SU-DHL-6 (cell line): ENCODE data around the gene DCLK1.

Experiments used
- H2AFZ ChIP-seq: fragments of 200-600 bp; sonication (generic); 2 replicates; pipeline ENCODE4 v1.6.1; 2014; ENCODE audit warnings: low read depth, mild to moderate bottlenecking, moderate library complexity, mixed read lengths, antibody characterized with exemption, low read length; ENCODE audit not compliant: severe bottlenecking
- H3F3A ChIP-seq: fragments of 200-600 bp; shearing (Covaris generic); 2 replicates; pipeline ENCODE4 v1.6.0; 2016; ENCODE audit warnings: antibody characterized with exemption, mild to moderate bottlenecking; ENCODE audit not compliant: insufficient read depth
- H3K27ac ChIP-seq: fragments of 200-600 bp; sonication (generic); 2 replicates; pipeline ENCODE4 v1.5.1; 2016; ENCODE audit warnings: low read depth, mild to moderate bottlenecking, low read length, moderate library complexity, mixed read lengths
- H3K27me3 ChIP-seq: fragments of 200-600 bp; sonication (generic), shearing (Covaris generic); 2 replicates; pipeline ENCODE4 v1.6.0; 2014; ENCODE audit warnings: mild to moderate bottlenecking, low read length
- H3K36me3 ChIP-seq: fragments of 200-600 bp; sonication (generic); 2 replicates; pipeline ENCODE4 v1.6.1; 2014; ENCODE audit warnings: mild to moderate bottlenecking, low read length, mixed read lengths
- H3K4me2 ChIP-seq: fragments of 300-600, 200-600 bp; shearing (Covaris generic), sonication (generic); 2 replicates; pipeline ENCODE4 v1.6.0; 2014; ENCODE audit warnings: low read length, low read depth, mild to moderate bottlenecking; ENCODE audit not compliant: poor library complexity, severe bottlenecking
- H3K4me3 ChIP-seq: fragments of 200-600 bp; sonication (generic); 2 replicates; pipeline ENCODE4 v1.5.1; 2014; ENCODE audit warnings: antibody characterized with exemption, low read length, mild to moderate bottlenecking, mixed read lengths; ENCODE audit not compliant: insufficient read depth, poor library complexity, severe bottlenecking
- H3K79me2 ChIP-seq: fragments of 200-600 bp; sonication (generic); 2 replicates; pipeline ENCODE4 v1.6.1; 2014; ENCODE audit warnings: mild to moderate bottlenecking, low read length, moderate library complexity; ENCODE audit not compliant: insufficient read depth
- H3K9ac ChIP-seq: fragments of 200-600 bp; sonication (generic); 2 replicates; pipeline ENCODE4 v1.7.0; 2014; ENCODE audit warnings: mild to moderate bottlenecking, low read length
- H3K9me2 ChIP-seq: fragments of 200-600 bp; sonication (generic); replicated peaks from 2 replicates; pipeline ENCODE4 v1.6.1; 2014; ENCODE audit warnings: low read length; ENCODE audit not compliant: insufficient read depth
- H3K9me3 ChIP-seq: fragments of 200-600 bp; sonication (generic); 2 replicates; pipeline ENCODE4 v1.6.1; 2014; ENCODE audit warnings: low read length, mixed read lengths; ENCODE audit not compliant: insufficient read depth
- H4K20me1 ChIP-seq: fragments of 200-600 bp; sonication (generic); 2 replicates; pipeline ENCODE4 v1.6.1; 2014; ENCODE audit warnings: low read depth, mild to moderate bottlenecking, antibody characterized with exemption, low read length, moderate library complexity, mixed read lengths
- CTCF ChIP-seq: fragments of 200-600 bp; sonication (generic); IDR thresholded peaks from one replicate; pipeline ENCODE4 v1.5.1; 2017; ENCODE audit warnings: antibody characterized with exemption, mild to moderate bottlenecking, low read length, moderate library complexity; ENCODE audit not compliant: insufficient read depth, poor library complexity, severe bottlenecking
- EZH2phosphoT487 ChIP-seq: fragments of 200-600 bp; sonication (generic), shearing (Covaris generic); conservative IDR thresholded peaks from 2 replicates; pipeline ENCODE4 v1.6.1; 2018; ENCODE audit warnings: mild to moderate bottlenecking, antibody characterized with exemption, low read length, moderate library complexity, mixed read lengths

Gene DCLK1

GRCh38 chr13:36055366-36055765 is 75.8 kb downstream of the DCLK1 start:
- Histone ChIP-seq H3K4me3 (no peak overlapping the region), H3K4me2 (no peak overlapping the region), H3K9me2 (no peaks in the 10 kb centered on the region), H3K27me3 (no peaks in the 10 kb centered on the region), H3K79me2 (no peaks in the 10 kb centered on the region), H2AFZ (no peak overlapping the region), H4K20me1 (no peaks in the 10 kb centered on the region), H3K9ac (no peak overlapping the region), H3K9me3 (no peaks in the 10 kb centered on the region), H3K36me3 (no peaks in the 10 kb centered on the region), H3K27ac (no peak overlapping the region), H3F3A (no peaks in the 10 kb centered on the region)
- TF ChIP-seq CTCF (no peak), EZH2phosphoT487 (no peak)

- H3K27me3 ChIP-seq = no peaks in the 10 kb centered on the region
- H3K4me2 ChIP-seq = no peak overlapping the region
- no peak overlapping the region for H3K9ac ChIP-seq
- no peaks in the 10 kb centered on the region for H4K20me1 ChIP-seq
- H3K27ac ChIP-seq = no peak overlapping the region
- H3F3A ChIP-seq = no peaks in the 10 kb centered on the region
- no peaks in the 10 kb centered on the region for H3K79me2 ChIP-seq
- H3K4me3 ChIP-seq = no peak overlapping the region
- TF ChIP-seq EZH2phosphoT487 (no peak), CTCF (no peak)
- H3K9me3 ChIP-seq = no peaks in the 10 kb centered on the region
- no peaks in the 10 kb centered on the region for H3K9me2 ChIP-seq
- H3K36me3 ChIP-seq = no peaks in the 10 kb centered on the region
- H2AFZ ChIP-seq = no peak overlapping the region
These were observed 77.1 kb downstream of the DCLK1 start for GRCh38 chr13:36054041-36054440.

GRCh38 chr13:36051082-36051481 is 80.1 kb downstream of the DCLK1 start:
- H3K9me2 ChIP-seq = no peaks in the 10 kb centered on the region
- H3F3A ChIP-seq = no peaks in the 10 kb centered on the region
- H3K9me3 ChIP-seq = no peaks in the 10 kb centered on the region
- no peak overlapping the region for H3K27ac ChIP-seq
- TF ChIP-seq CTCF = no peak
- no peak for TF ChIP-seq EZH2phosphoT487
- no peak overlapping the region for H3K9ac ChIP-seq
- no peaks in the 10 kb centered on the region for H3K36me3 ChIP-seq
- H4K20me1 ChIP-seq = no peaks in the 10 kb centered on the region
- H3K79me2 ChIP-seq = no peaks in the 10 kb centered on the region
- H2AFZ ChIP-seq = no peak overlapping the region
- no peaks in the 10 kb centered on the region for H3K27me3 ChIP-seq
- no peak overlapping the region for H3K4me2 ChIP-seq
- no peak overlapping the region for H3K4me3 ChIP-seq

GRCh38 chr13:36046672-36047071 is 84.5 kb downstream of the DCLK1 start:
- Histone ChIP-seq H4K20me1 (no peaks in the 10 kb centered on the region), H2AFZ (no peak overlapping the region), H3K4me2 (no peak overlapping the region), H3K79me2 (no peaks in the 10 kb centered on the region), H3K9ac (no peak overlapping the region), H3K27me3 (no peaks in the 10 kb centered on the region), H3K27ac (no peak overlapping the region), H3K9me2 (no peaks in the 10 kb centered on the region), H3K4me3 (no peak overlapping the region), H3F3A (no peaks in the 10 kb centered on the region), H3K36me3 (no peaks in the 10 kb centered on the region), H3K9me3 (no peaks in the 10 kb centered on the region)
- TF ChIP-seq CTCF = no peak
- TF ChIP-seq EZH2phosphoT487 = no peak
